Trophoblast cell (in vitro differentiated cells and primary cell): Measurements from ENCODE around the gene MAP4K5.
"Not testable (repeated sequence)": the region's sequence is repeated elsewhere in the genome, so short reads cannot be mapped to it uniquely, and the experiment has no call there.

Experiments used
- DNase-seq, 2 donors: peaks; one replicate each; pipeline ENCODE4 v3.0.0-alpha.2; 2016
- H2AFZ ChIP-seq: 2 replicates; pipeline ENCODE4 v1.6.1; 2013; ENCODE audit warnings: low read length, moderate library complexity, mild to moderate bottlenecking; ENCODE audit not compliant: insufficient read depth, poor library complexity
- H2AK5ac ChIP-seq: 2 replicates; pipeline ENCODE4 v1.6.1; 2013; ENCODE audit warnings: mild to moderate bottlenecking, low read length
- H2BK120ac ChIP-seq: 2 replicates; pipeline ENCODE4 v1.6.1; 2013; ENCODE audit warnings: low read length, mild to moderate bottlenecking, moderate library complexity; ENCODE audit not compliant: insufficient read depth, poor library complexity
- H2BK12ac ChIP-seq: 2 replicates; pipeline ENCODE4 v1.6.1; 2013; ENCODE audit warnings: mild to moderate bottlenecking, low read length, moderate library complexity
- H2BK5ac ChIP-seq: 2 replicates; pipeline ENCODE4 v1.6.1; 2013; ENCODE audit warnings: low read length, low read depth, moderate library complexity, mild to moderate bottlenecking; ENCODE audit not compliant: poor library complexity
- H3K14ac ChIP-seq: 2 replicates; pipeline ENCODE4 v1.6.1; 2013; ENCODE audit warnings: mild to moderate bottlenecking, low read length
- H3K18ac ChIP-seq: 2 replicates; pipeline ENCODE4 v1.6.1; 2013; ENCODE audit warnings: mild to moderate bottlenecking, low read length
- H3K23ac ChIP-seq: 2 replicates; pipeline ENCODE4 v1.6.1; 2013; ENCODE audit warnings: low read length
- H3K27ac ChIP-seq: 2 replicates; pipeline ENCODE4 v1.5.1; 2013; ENCODE audit warnings: low read depth, mild to moderate bottlenecking, inconsistent platforms, low read length, moderate library complexity
- H3K27me3 ChIP-seq: 2 replicates; pipeline ENCODE4 v1.6.1; 2013; ENCODE audit warnings: inconsistent platforms, mild to moderate bottlenecking, low read length, moderate library complexity; ENCODE audit not compliant: insufficient read depth
- H3K36me3 ChIP-seq, 2 experiments: 1 replicate in 1 of 2; 2 replicates in 1 of 2; pipeline ENCODE4 v1.6.1; 2013; ENCODE audit warnings: low read length in 2 of 2, mild to moderate bottlenecking in 2 of 2, moderate library complexity in 1 of 2; ENCODE audit not compliant: insufficient read depth in 2 of 2, control insufficient read depth in 1 of 2
- H3K4ac ChIP-seq: 2 replicates; pipeline ENCODE4 v1.6.1; 2013; ENCODE audit warnings: low read depth, mild to moderate bottlenecking, low read length, moderate library complexity
- H3K4me1 ChIP-seq, 2 experiments: 1 replicate in 1 of 2; 2 replicates in 1 of 2; pipeline ENCODE4 v1.6.1; 2013; ENCODE audit warnings: low read length in 2 of 2, mild to moderate bottlenecking in 2 of 2, moderate library complexity in 1 of 2; ENCODE audit not compliant: insufficient read depth in 2 of 2, control insufficient read depth in 1 of 2
- H3K4me2 ChIP-seq: 2 replicates; pipeline ENCODE4 v1.6.1; 2013; ENCODE audit warnings: inconsistent platforms, mild to moderate bottlenecking, low read length, moderate library complexity
- H3K4me3 ChIP-seq: 2 replicates; pipeline ENCODE4 v1.5.1; 2013; ENCODE audit warnings: mild to moderate bottlenecking, low read depth, low read length, inconsistent platforms
- H3K79me1 ChIP-seq: one replicate; pipeline ENCODE4 v1.6.1; 2013; ENCODE audit warnings: low read length
- H3K79me2 ChIP-seq: 2 replicates; pipeline ENCODE4 v1.6.1; 2013; ENCODE audit warnings: low read length, mild to moderate bottlenecking; ENCODE audit not compliant: control insufficient read depth, insufficient read depth, poor library complexity
- H3K9ac ChIP-seq: 2 replicates; pipeline ENCODE4 v1.6.1; 2013; ENCODE audit warnings: mild to moderate bottlenecking, low read length
- H3K9me3 ChIP-seq: 2 replicates; pipeline ENCODE4 v1.6.1; 2013; ENCODE audit warnings: low read depth, mild to moderate bottlenecking, control low read depth, inconsistent platforms, low read length; ENCODE audit not compliant: insufficient read depth
- H4K12ac ChIP-seq: 2 replicates; pipeline ENCODE4 v1.6.1; 2013; ENCODE audit warnings: low read depth, mild to moderate bottlenecking, low read length, moderate library complexity
- H4K8ac ChIP-seq: 2 replicates; pipeline ENCODE4 v1.6.1; 2013; ENCODE audit warnings: low read depth, mild to moderate bottlenecking, low read length, moderate library complexity
- H4K91ac ChIP-seq: one replicate; pipeline ENCODE4 v1.6.1; 2013; ENCODE audit warnings: low read depth, mild to moderate bottlenecking, low read length, moderate library complexity
- WGBS: extraction: QIAGEN DNeasy Blood & Tissue Kit; methylation state at CpG from one replicate; pipeline ENCODE4 v1.1.7; 2013; ENCODE audit warnings: missing lambda C conversion rate; ENCODE audit not compliant: insufficient read length, insufficient coverage; ENCODE audit errors: extremely low coverage; 5-methylcytosine and 5-hydroxymethylcytosine counted together

The MAP4K5 gene

GRCh38 chr14:50559990-50560930 is 27.9 kb upstream of the MAP4K5 start, which contains the start of gene ATL1:
Gene ATL1, plus strand, starts transcription at chr14:50560145. Its CDS starts 121 bp downstream, at chr14:50560266.
- no peak within 1 kb of the TSS for H4K8ac ChIP-seq
- WGBS, result no CpG with 5 or more reads among the region's 66 CpGs
- no peak within 1 kb of the TSS for H3K18ac ChIP-seq
- no peaks in the 10 kb centered on the region for H3K36me3 ChIP-seq
- H2AK5ac ChIP-seq, result no peak within 1 kb of the TSS
- H2BK5ac ChIP-seq, result no peak within 1 kb of the TSS
- no peaks in the 10 kb centered on the region for H3K9me3 ChIP-seq
- H3K79me2 ChIP-seq, result no peaks in the 10 kb centered on the region
- DNase-seq, result peak; percentile 51 to 62
- H3K14ac ChIP-seq, result no peak within 1 kb of the TSS
- peak within 1 kb of the TSS; percentile 58 for H2AFZ ChIP-seq
- no peak within 1 kb of the TSS for H4K12ac ChIP-seq
- no peak within 1 kb of the TSS for H3K4ac ChIP-seq
- H3K4me3 ChIP-seq, result peak within 1 kb of the TSS; percentile 70
- H3K23ac ChIP-seq, result no peak within 1 kb of the TSS
- H2BK120ac ChIP-seq, result no peak within 1 kb of the TSS
- no peak within 1 kb of the TSS for H4K91ac ChIP-seq
- peak within 1 kb of the TSS; percentile 92 for H3K4me2 ChIP-seq
- no peaks in the 10 kb centered on the region for H3K79me1 ChIP-seq
- H3K27me3 ChIP-seq, result peaks cover 3% of the 10 kb centered on the region
- no peak within 1 kb of the TSS for H3K27ac ChIP-seq
- H3K9ac ChIP-seq, result no peak within 1 kb of the TSS
- no peak within 1 kb of the TSS for H2BK12ac ChIP-seq
- peaks cover 4 to 5% of the 10 kb centered on the region in 2 experiments for H3K4me1 ChIP-seq

- not testable (repeated sequence) for H3K79me2 ChIP-seq, H2AFZ ChIP-seq, H3K18ac ChIP-seq, H3K4me1 ChIP-seq, H3K27ac ChIP-seq, H3K4ac ChIP-seq, H3K4me2 ChIP-seq, H3K79me1 ChIP-seq, H2BK12ac ChIP-seq, H4K12ac ChIP-seq, H3K14ac ChIP-seq, DNase-seq, H3K23ac ChIP-seq, H2BK5ac ChIP-seq, H2BK120ac ChIP-seq, H4K91ac ChIP-seq, H3K36me3 ChIP-seq, H4K8ac ChIP-seq, H3K9ac ChIP-seq, H2AK5ac ChIP-seq, H3K27me3 ChIP-seq, H3K4me3 ChIP-seq
- peaks cover 10% of the 10 kb centered on the region for H3K9me3 ChIP-seq
- WGBS, result no CpG with 5 or more reads among the region's 3 CpGs
Observed at GRCh38 chr14:50552796-50553195, 20.4 kb upstream of the MAP4K5 start.

- Histone ChIP-seq H3K27ac (no peak overlapping the region), H3K14ac (no peak overlapping the region), H3K18ac (no peak overlapping the region), H3K23ac (no peak overlapping the region), H4K8ac (no peak overlapping the region), H3K9ac (no peak overlapping the region), H4K91ac (no peak overlapping the region), H3K4ac (no peak overlapping the region), H4K12ac (no peak overlapping the region), H3K4me2 (no peak overlapping the region), H3K4me3 (no peak overlapping the region), H3K79me2 (no peaks in the 10 kb centered on the region), H3K27me3 (no peaks in the 10 kb centered on the region), H2BK120ac (no peak overlapping the region), H2BK12ac (no peak overlapping the region), H3K9me3 (peaks cover 10% of the 10 kb centered on the region), H2AK5ac (no peak overlapping the region), H3K79me1 (no peaks in the 10 kb centered on the region), H3K4me1 (no peaks in the 10 kb centered on the region), H3K36me3 (peaks cover 0 to 3% of the 10 kb centered on the region in 2 experiments), H2AFZ (no peak overlapping the region), H2BK5ac (no peak overlapping the region)
- no peak for DNase-seq
- no CpG with 5 or more reads among the region's 3 CpGs for WGBS
Observed at GRCh38 chr14:50551877-50552276, 19.5 kb upstream of the MAP4K5 start.

- Histone ChIP-seq H3K36me3 (peaks cover 0 to 3% of the 10 kb centered on the region in 2 experiments), H3K9ac (no peak overlapping the region), H3K27ac (no peak overlapping the region), H4K12ac (no peak overlapping the region), H4K91ac (no peak overlapping the region), H2AFZ (no peak overlapping the region), H3K14ac (no peak overlapping the region), H3K23ac (no peak overlapping the region), H3K79me2 (no peaks in the 10 kb centered on the region), H4K8ac (no peak overlapping the region), H3K27me3 (no peaks in the 10 kb centered on the region), H3K79me1 (no peaks in the 10 kb centered on the region), H2AK5ac (no peak overlapping the region), H3K4me3 (no peak overlapping the region), H3K18ac (no peak overlapping the region), H2BK12ac (no peak overlapping the region), H3K4me2 (no peak overlapping the region), H2BK120ac (no peak overlapping the region), H3K4me1 (no peaks in the 10 kb centered on the region), H2BK5ac (no peak overlapping the region), H3K9me3 (peaks cover 10% of the 10 kb centered on the region), H3K4ac (no peak overlapping the region)
- WGBS, result no CpG with 5 or more reads among the region's 1 CpG
- peak; percentile 18 to 62 for DNase-seq
Observed at GRCh38 chr14:50550294-50550693, 17.9 kb upstream of the MAP4K5 start.
